Measurements from ENCODE around the gene NSDHL.

DNA sequence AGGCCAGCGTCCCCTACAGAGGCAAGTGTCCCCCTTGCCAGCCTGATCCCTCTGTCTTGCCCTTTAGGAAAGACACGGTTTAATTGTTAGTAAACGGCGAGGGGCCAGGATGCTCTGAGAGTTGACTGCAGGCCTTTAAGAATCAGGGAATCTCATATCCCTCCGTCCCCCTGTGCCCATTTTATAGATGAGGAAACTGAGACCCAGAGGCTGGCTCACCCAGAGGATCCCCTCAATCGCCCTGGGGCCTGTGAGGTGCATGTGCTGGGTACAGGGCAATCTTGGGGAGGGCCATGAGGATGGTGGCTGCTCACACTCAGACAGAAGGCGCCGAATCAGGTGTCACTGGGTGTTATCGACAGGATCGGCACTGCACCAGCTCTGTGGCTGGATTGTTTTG lies 67.6 kb downstream of the NSDHL start:
- TF ChIP-seq ZFP30 (CRISPR knock-in tag; IDR thresholded peaks at IDR 0.05) (no peak), ARNTL (CRISPR knock-in tag; IDR thresholded peaks at IDR 0.05; ENCODE audit: borderline replicate concordance, low read depth) (no peak), ZFP3 (CRISPR knock-in tag; IDR thresholded peaks at IDR 0.05) (no peak), POU6F1 (CRISPR knock-in tag; IDR thresholded peaks at IDR 0.05; ENCODE audit: borderline replicate concordance, low read depth) (no peak), TCF4 (CRISPR knock-in tag; IDR thresholded peaks at IDR 0.05; ENCODE audit: borderline replicate concordance) (no peak), ISL1 (CRISPR knock-in tag; IDR thresholded peaks at IDR 0.05) (no peak), PPARA (CRISPR knock-in tag; IDR thresholded peaks at IDR 0.05; ENCODE audit: borderline replicate concordance) (no peak), BACH2 (CRISPR knock-in tag; IDR thresholded peaks at IDR 0.05; ENCODE audit: borderline replicate concordance) (no peak)
- TF ChIP-seq, protein P1, sequence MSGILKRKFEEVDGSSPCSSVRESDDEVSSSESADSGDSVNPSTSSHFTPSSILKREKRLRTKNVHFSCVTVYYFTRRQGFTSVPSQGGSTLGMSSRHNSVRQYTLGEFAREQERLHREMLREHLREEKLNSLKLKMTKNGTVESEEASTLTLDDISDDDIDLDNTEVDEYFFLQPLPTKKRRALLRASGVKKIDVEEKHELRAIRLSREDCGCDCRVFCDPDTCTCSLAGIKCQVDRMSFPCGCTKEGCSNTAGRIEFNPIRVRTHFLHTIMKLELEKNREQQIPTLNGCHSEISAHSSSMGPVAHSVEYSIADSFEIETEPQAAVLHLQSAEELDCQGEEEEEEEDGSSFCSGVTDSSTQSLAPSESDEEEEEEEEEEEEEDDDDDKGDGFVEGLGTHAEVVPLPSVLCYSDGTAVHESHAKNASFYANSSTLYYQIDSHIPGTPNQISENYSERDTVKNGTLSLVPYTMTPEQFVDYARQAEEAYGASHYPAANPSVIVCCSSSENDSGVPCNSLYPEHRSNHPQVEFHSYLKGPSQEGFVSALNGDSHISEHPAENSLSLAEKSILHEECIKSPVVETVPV (CRISPR knock-in tag; IDR thresholded peaks at IDR 0.05) = no peak
- TF ChIP-seq, protein P2, sequence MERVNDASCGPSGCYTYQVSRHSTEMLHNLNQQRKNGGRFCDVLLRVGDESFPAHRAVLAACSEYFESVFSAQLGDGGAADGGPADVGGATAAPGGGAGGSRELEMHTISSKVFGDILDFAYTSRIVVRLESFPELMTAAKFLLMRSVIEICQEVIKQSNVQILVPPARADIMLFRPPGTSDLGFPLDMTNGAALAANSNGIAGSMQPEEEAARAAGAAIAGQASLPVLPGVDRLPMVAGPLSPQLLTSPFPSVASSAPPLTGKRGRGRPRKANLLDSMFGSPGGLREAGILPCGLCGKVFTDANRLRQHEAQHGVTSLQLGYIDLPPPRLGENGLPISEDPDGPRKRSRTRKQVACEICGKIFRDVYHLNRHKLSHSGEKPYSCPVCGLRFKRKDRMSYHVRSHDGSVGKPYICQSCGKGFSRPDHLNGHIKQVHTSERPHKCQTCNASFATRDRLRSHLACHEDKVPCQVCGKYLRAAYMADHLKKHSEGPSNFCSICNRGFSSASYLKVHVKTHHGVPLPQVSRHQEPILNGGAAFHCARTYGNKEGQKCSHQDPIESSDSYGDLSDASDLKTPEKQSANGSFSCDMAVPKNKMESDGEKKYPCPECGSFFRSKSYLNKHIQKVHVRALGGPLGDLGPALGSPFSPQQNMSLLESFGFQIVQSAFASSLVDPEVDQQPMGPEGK (CRISPR knock-in tag; IDR thresholded peaks at IDR 0.05; ENCODE audit: borderline replicate concordance) = no peak
- TF ChIP-seq, protein P3, sequence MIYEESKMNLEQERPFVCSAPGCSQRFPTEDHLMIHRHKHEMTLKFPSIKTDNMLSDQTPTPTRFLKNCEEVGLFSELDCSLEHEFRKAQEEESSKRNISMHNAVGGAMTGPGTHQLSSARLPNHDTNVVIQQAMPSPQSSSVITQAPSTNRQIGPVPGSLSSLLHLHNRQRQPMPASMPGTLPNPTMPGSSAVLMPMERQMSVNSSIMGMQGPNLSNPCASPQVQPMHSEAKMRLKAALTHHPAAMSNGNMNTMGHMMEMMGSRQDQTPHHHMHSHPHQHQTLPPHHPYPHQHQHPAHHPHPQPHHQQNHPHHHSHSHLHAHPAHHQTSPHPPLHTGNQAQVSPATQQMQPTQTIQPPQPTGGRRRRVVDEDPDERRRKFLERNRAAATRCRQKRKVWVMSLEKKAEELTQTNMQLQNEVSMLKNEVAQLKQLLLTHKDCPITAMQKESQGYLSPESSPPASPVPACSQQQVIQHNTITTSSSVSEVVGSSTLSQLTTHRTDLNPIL (CRISPR knock-in tag; IDR thresholded peaks at IDR 0.05; ENCODE audit: low read depth) = no peak

Data from SK-N-SH treated with all-trans-retinoic acid at 6 μM for 48 hours (cell line).